ENCODE results near the gene NFATC1.
A peak's percentile ranks its signal among the peaks of the same experiment; 100 is the strongest.

The NFATC1 gene

DNA sequence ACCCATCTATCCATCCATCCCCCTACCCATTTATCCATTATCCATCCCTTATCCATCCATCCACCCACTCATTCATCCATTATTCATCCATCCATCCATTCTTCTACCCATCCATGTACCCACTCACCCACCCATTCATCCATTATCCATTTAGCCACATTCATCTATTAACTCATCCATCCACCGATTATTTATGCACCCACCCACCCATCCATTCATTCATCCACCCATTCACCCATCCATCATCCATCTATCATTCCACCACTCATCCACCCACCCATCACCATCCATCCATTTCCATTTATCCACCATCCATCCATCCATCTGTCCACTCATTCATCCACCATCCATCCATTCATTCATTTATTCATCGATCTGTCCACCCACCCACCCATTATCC lies 146.5 kb downstream of the NFATC1 start:
- H3K27me3 ChIP-seq (ENCODE audit: low read depth, low read length), result no peaks in the 10 kb centered on the region
- H3K36me3 ChIP-seq (replicated peaks; ENCODE audit: low read depth, low read length), result peaks cover 10% of the 10 kb centered on the region
- H3K4me2 ChIP-seq (ENCODE audit: low read length), result no peak overlapping the region
- no peak overlapping the region for H2AFZ ChIP-seq (ENCODE audit: low read depth, low read length)
- no peaks in the 10 kb centered on the region for H4K20me1 ChIP-seq (ENCODE audit: insufficient read depth, low read length)
- H3K4me1 ChIP-seq (ENCODE audit: low read length), result no peaks in the 10 kb centered on the region
- 0 out of 2 replicates have a peak, but pooled peaks cover 8% of the 10 kb centered on the region for H3K9me3 ChIP-seq (ENCODE audit: insufficient read depth, low read length)
- no peak overlapping the region for H3K4me3 ChIP-seq (ENCODE audit: low read length)
- no peak for TF ChIP-seq EZH2phosphoT487 (IDR thresholded peaks at IDR 0.05; ENCODE audit: low read depth)
- no peak overlapping the region for H3K9ac ChIP-seq (ENCODE audit: low read length)
- H3K79me2 ChIP-seq (ENCODE audit: low read length), result no peaks in the 10 kb centered on the region
- no peak overlapping the region for H3K27ac ChIP-seq (ENCODE audit: low read length)

DNA sequence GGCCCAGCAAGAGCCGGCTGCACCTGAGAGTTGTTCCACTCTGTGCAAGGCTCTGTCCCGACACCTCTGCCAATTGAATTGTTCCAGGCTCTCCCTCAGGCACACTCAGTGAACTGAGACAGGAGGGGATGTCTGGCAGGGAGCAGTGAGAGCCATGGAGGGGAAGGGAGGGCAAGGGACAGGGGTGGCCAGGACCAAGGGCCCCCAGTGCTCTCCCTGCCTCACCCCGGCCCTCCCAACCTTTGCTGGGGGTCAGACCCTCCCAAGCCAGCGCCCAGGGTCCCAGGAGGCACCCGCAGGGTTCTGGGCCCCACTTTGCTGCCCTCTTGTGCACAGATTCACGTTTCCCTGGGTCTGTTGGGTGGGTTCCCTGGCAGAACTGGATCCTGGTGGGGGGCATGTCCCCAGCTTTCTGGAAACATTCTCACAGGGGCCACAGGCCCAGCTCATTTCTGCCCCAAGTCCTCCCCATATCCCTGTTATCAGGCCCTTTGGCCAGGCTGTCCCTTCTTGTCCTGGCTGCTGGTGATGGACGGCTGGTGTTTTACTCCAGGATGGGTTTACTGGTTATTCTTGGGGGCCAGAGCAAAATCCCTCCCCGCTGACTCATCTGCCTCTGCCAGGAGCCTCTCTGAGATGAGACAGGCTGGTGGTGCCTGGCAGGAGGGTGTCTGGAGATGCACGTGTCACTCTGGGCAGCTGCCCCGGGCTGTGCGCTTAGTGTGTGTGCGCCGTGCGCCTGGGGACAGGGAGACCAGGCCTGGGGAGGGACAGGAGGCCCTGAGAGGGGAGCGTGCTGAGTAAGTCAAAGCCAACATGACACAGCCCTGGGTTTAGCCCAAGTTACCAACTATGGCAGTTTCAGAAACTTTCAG lies 147.4 kb downstream of the NFATC1 start:
- H3K9ac ChIP-seq (ENCODE audit: low read length), result no peak overlapping the region
- no peaks in the 10 kb centered on the region for H4K20me1 ChIP-seq (ENCODE audit: insufficient read depth, low read length)
- TF ChIP-seq, protein P1, sequence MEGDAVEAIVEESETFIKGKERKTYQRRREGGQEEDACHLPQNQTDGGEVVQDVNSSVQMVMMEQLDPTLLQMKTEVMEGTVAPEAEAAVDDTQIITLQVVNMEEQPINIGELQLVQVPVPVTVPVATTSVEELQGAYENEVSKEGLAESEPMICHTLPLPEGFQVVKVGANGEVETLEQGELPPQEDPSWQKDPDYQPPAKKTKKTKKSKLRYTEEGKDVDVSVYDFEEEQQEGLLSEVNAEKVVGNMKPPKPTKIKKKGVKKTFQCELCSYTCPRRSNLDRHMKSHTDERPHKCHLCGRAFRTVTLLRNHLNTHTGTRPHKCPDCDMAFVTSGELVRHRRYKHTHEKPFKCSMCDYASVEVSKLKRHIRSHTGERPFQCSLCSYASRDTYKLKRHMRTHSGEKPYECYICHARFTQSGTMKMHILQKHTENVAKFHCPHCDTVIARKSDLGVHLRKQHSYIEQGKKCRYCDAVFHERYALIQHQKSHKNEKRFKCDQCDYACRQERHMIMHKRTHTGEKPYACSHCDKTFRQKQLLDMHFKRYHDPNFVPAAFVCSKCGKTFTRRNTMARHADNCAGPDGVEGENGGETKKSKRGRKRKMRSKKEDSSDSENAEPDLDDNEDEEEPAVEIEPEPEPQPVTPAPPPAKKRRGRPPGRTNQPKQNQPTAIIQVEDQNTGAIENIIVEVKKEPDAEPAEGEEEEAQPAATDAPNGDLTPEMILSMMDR (IDR thresholded peaks at IDR 0.05; ENCODE audit: low read depth, low read length), result no peak
- TF ChIP-seq EZH2phosphoT487 (IDR thresholded peaks at IDR 0.05; ENCODE audit: low read depth), result no peak
- peaks cover 3% of the 10 kb centered on the region for H3K36me3 ChIP-seq (replicated peaks; ENCODE audit: low read depth, low read length)
- H3K4me1 ChIP-seq (ENCODE audit: low read length), result no peaks in the 10 kb centered on the region
- H3K4me3 ChIP-seq (ENCODE audit: low read length), result no peak overlapping the region
- 0 out of 2 replicates have a peak, but pooled peaks cover 3% of the 10 kb centered on the region for H3K9me3 ChIP-seq (ENCODE audit: insufficient read depth, low read length)
- no peak overlapping the region for H2AFZ ChIP-seq (ENCODE audit: low read depth, low read length)
- no peaks in the 10 kb centered on the region for H3K27me3 ChIP-seq (ENCODE audit: low read depth, low read length)
- no peak overlapping the region for H3K4me2 ChIP-seq (ENCODE audit: low read length)
- H3K27ac ChIP-seq (ENCODE audit: low read length), result no peak overlapping the region
- H3K79me2 ChIP-seq (ENCODE audit: low read length), result no peaks in the 10 kb centered on the region

DNA sequence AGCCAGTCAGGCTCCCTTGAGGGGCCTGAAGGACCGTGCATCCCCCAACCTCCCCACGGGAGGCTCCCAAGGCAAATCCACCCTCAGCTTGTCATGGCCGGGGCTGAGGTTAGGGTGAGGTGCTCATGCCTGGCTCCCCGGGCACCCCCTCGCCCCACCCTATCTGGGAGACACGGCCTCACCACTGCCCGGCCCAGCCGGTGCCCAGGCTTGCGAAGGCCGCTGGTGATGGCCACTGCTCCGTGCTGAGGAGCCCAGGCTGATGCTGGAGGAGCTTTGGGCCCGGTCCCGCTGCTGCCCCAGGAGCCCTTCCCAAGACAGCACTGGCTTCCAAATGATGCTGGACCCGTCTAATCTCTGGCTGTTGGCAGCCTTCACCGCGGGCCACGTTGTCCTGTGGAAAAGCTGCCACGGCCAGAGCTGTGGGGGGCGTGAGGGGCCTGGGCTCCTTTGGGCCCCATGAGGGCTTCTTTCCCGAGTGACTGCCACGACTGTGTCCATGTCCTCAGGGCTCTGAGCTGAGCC lies 148.2 kb downstream of the NFATC1 start:
- no peaks in the 10 kb centered on the region for H4K20me1 ChIP-seq (ENCODE audit: insufficient read depth, low read length)

DNA sequence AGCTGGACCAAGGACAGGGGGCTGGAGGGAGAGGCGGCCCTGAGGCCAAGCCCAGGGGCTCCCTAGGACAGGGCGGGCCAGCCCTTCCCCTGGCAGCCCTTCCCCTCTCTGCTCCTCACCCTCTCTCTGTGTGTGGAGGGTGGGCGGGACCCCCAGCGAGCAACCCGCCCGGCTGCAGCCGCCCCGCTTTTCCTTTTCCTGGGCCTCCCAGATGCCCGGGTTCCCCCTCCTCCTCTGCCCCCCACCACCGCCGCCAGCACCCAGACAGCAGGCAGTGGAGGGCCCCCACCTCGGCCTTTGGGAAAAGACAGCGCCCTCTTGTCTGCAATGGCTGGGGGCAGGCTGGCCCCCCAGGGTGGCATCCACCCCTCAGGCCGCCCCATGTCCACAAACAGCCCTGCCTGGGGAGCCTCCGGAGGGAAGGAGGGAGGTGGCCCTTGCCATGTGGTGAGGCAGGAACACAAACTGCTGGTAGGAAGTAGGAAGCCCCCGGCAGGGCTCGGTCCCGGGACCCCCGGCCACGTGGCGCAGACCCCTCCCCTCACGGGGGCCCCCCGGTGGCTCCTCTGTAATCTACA lies 148.7 kb downstream of the NFATC1 start:
- Histone ChIP-seq H3K36me3 (replicated peaks; ENCODE audit: low read depth, low read length) (no peaks in the 10 kb centered on the region), H3K4me2 (ENCODE audit: low read length) (no peak overlapping the region), H3K4me1 (ENCODE audit: low read length) (no peaks in the 10 kb centered on the region), H3K27me3 (ENCODE audit: low read depth, low read length) (no peaks in the 10 kb centered on the region), H3K27ac (ENCODE audit: low read length) (no peak overlapping the region), H3K4me3 (ENCODE audit: low read length) (no peak overlapping the region), H3K9ac (ENCODE audit: low read length) (no peak overlapping the region), H2AFZ (ENCODE audit: low read depth, low read length) (no peak overlapping the region), H3K79me2 (ENCODE audit: low read length) (no peaks in the 10 kb centered on the region), H3K9me3 (ENCODE audit: insufficient read depth, low read length) (no peaks in the 10 kb centered on the region), H4K20me1 (ENCODE audit: insufficient read depth, low read length) (no peaks in the 10 kb centered on the region)
- no peak for TF ChIP-seq EZH2phosphoT487 (IDR thresholded peaks at IDR 0.05; ENCODE audit: low read depth)
- TF ChIP-seq, protein P1 (IDR thresholded peaks at IDR 0.05; ENCODE audit: low read depth, low read length), result peak; percentile 9; the same call in 1 of the 2 replicates

More for the DNA sequence above, 148.2 kb downstream of the NFATC1 start:
- TF ChIP-seq EZH2phosphoT487 (IDR thresholded peaks at IDR 0.05; ENCODE audit: low read depth), result no peak
- TF ChIP-seq, protein P1 (IDR thresholded peaks at IDR 0.05; ENCODE audit: low read depth, low read length), result no peak
- no peak overlapping the region for H3K4me2 ChIP-seq (ENCODE audit: low read length)
- no peak overlapping the region for H3K4me3 ChIP-seq (ENCODE audit: low read length)
- H3K36me3 ChIP-seq (replicated peaks; ENCODE audit: low read depth, low read length), result no peaks in the 10 kb centered on the region
- no peaks in the 10 kb centered on the region for H3K79me2 ChIP-seq (ENCODE audit: low read length)
- H3K27ac ChIP-seq (ENCODE audit: low read length), result no peak overlapping the region
- H3K9ac ChIP-seq (ENCODE audit: low read length), result no peak overlapping the region
- no peaks in the 10 kb centered on the region for H3K9me3 ChIP-seq (ENCODE audit: insufficient read depth, low read length)
- no peak overlapping the region for H2AFZ ChIP-seq (ENCODE audit: low read depth, low read length)
- H3K27me3 ChIP-seq (ENCODE audit: low read depth, low read length), result no peaks in the 10 kb centered on the region
- H3K4me1 ChIP-seq (ENCODE audit: low read length), result no peaks in the 10 kb centered on the region

Data from OCI-LY3 (cell line).